Activated naive CD4-positive, alpha-beta T cell treated with anti-CD3 and anti-CD28 coated beads for 36 hours (primary cell): Measurements from ENCODE around the gene RBKS. TPM values are rescaled to one million over a fixed set of nuclear protein-coding genes. Genes with fewer than 3 reads are reported as not detected.

Source experiments
- total RNA-seq, 2 experiments: library from RNA; stranded (reverse); gene quantifications; one replicate each; pipeline ENCODE4 v1.2.3, GENCODE V29; 2021

RBKS gene
- total RNA-seq, 2 experiments from 2014 or later, result 1.1 to 1.2 TPM

Other genes with a start within 250 kb of the RBKS start
- 10 to 100 TPM; 27.8 to 29.7 TPM for gene SUPT7L, start 226.8 kb downstream of the RBKS start, total RNA-seq
- 10 to 100 TPM; 21.2 to 22.2 TPM for gene SLC4A1AP, start 226.5 kb downstream of the RBKS start, total RNA-seq
- gene MRPL33, start 118.7 kb downstream of the RBKS start, total RNA-seq, result 10 to 100 TPM; 57.4 to 60.5 TPM
- gene BABAM2, start 342 bp upstream of the RBKS start, total RNA-seq, result 10 to 100 TPM; 41.8 to 47.2 TPM